PC-3 (cell line): ENCODE data around the gene AKT1. TPM values are rescaled to one million over a fixed set of nuclear protein-coding genes. Genes with fewer than 3 reads are reported as not detected.

ENCODE experiments used
- ATAC-seq: fragments of 200-7000 bp; cut with Tn5 transposase; 2 replicates; pipeline ENCODE4 v1.9.1; 2020; ENCODE audit warnings: mild to moderate bottlenecking, moderate library complexity
- BruUV-seq: library from RNA; stranded (reverse); fragments of 400-500 nt; replicated peaks from 2 replicates; lab custom pipeline; 2021; lab: Mats Ljungman, UMichigan
- CTCF ChIA-PET: fragments of 300-600 bp; sonication (Branson Sonifier 250); formaldehyde crosslinking; loops from one replicate; lab custom pipeline; 2022; ENCODE audit warnings: antibody characterized with exemption; lab: Charles Lee
- POLR2A ChIA-PET: fragments of 300-600 bp; sonication (Branson Sonifier 250); formaldehyde crosslinking; loops from one replicate; lab custom pipeline; 2022; ENCODE audit warnings: antibody characterized with exemption; ENCODE audit not compliant: unreplicated experiment; lab: Charles Lee
- DNase-seq: peaks from one replicate; pipeline ENCODE4 v3.0.0-alpha.2; 2015
- H2AFZ ChIP-seq: fragments of 300-600 bp; sonication (generic); 2 replicates; pipeline ENCODE4 v1.6.0; 2016; ENCODE audit warnings: antibody characterized with exemption, low read length
- H3F3A ChIP-seq: fragments of 300-600 bp; sonication (generic); one replicate; pipeline ENCODE4 v1.6.0; 2017; ENCODE audit warnings: antibody characterized with exemption, low read length, control low read depth, mild to moderate bottlenecking; ENCODE audit not compliant: unreplicated experiment
- H3K27ac ChIP-seq: fragments of 300-600 bp; sonication (generic); 2 replicates; pipeline ENCODE4 v1.5.1; 2016; ENCODE audit warnings: mild to moderate bottlenecking, low read length
- H3K27me3 ChIP-seq: fragments of 300-600 bp; sonication (generic); 2 replicates; pipeline ENCODE4 v1.6.1; 2016; ENCODE audit warnings: low read length, mixed read lengths
- H3K36me3 ChIP-seq: fragments of 300-600 bp; sonication (generic); 2 replicates; pipeline ENCODE4 v1.6.1; 2016; ENCODE audit warnings: low read depth, mixed run types, low read length, mixed read lengths
- H3K4me1 ChIP-seq: fragments of 300-600 bp; sonication (generic); 2 replicates; pipeline ENCODE4 v1.5.1; 2016; ENCODE audit warnings: low read length; ENCODE audit not compliant: insufficient read depth
- H3K4me2 ChIP-seq: fragments of 300-600 bp; sonication (generic); 2 replicates; pipeline ENCODE4 v1.6.0; 2016; ENCODE audit warnings: low read length
- H3K4me3 ChIP-seq: fragments of 300-600 bp; sonication (generic); 2 replicates; pipeline ENCODE4 v1.5.1; 2016; ENCODE audit warnings: mild to moderate bottlenecking, low read length, mixed read lengths
- H3K79me2 ChIP-seq: fragments of 300-600 bp; sonication (generic); 2 replicates; pipeline ENCODE4 v1.6.1; 2017; ENCODE audit warnings: low read length, mixed read lengths
- H3K9ac ChIP-seq: fragments of 300-600 bp; sonication (generic); 2 replicates; pipeline ENCODE4 v1.6.0; 2016; ENCODE audit warnings: mild to moderate bottlenecking, low read length
- H3K9me2 ChIP-seq: fragments of 300-600 bp; sonication (generic); replicated peaks from 2 replicates; pipeline ENCODE4 v1.6.1; 2016; ENCODE audit warnings: mixed run types, low read length, mixed read lengths
- H3K9me3 ChIP-seq: fragments of 300-600 bp; sonication (generic); 2 replicates; pipeline ENCODE4 v1.6.1; 2016; ENCODE audit warnings: low read length, mixed read lengths
- H4K20me1 ChIP-seq: fragments of 300-600 bp; sonication (generic); 2 replicates; pipeline ENCODE4 v1.6.1; 2016; ENCODE audit warnings: low read length, mixed read lengths
- CTCF ChIP-seq: fragments of 300-600 bp; sonication (generic); conservative IDR thresholded peaks from 2 replicates; pipeline ENCODE4 v1.5.1; 2017; ENCODE audit warnings: antibody characterized with exemption, low read depth, mild to moderate bottlenecking, low read length
- EZH2 ChIP-seq: fragments of 300-600 bp; sonication (generic); IDR thresholded peaks from one replicate; pipeline ENCODE4 v1.6.1; 2017; ENCODE audit warnings: antibody characterized with exemption, mild to moderate bottlenecking, low read length; ENCODE audit not compliant: unreplicated experiment
- EZH2phosphoT487 ChIP-seq: fragments of 300-600 bp; sonication (generic); IDR thresholded peaks from 2 replicates; pipeline ENCODE4 v1.6.1; 2018; ENCODE audit warnings: mild to moderate bottlenecking, antibody characterized with exemption, low read length, borderline replicate concordance
- intact Hi-C: fragments of 100-400 bp; cut with micrococcal nuclease; formaldehyde crosslinking; loops from 2 replicates; pipeline ENCODE4 v1.9.0; 2023
- total RNA-seq: library from RNA; depleted of rRNA; stranded (reverse); fragments of >200 nt; gene quantifications from 2 replicates; pipeline ENCODE4 v1.2.3, GENCODE V29; 2014

AKT1 gene
- total RNA-seq, 1 experiment from 2014 or later: 196 TPM

DNA sequence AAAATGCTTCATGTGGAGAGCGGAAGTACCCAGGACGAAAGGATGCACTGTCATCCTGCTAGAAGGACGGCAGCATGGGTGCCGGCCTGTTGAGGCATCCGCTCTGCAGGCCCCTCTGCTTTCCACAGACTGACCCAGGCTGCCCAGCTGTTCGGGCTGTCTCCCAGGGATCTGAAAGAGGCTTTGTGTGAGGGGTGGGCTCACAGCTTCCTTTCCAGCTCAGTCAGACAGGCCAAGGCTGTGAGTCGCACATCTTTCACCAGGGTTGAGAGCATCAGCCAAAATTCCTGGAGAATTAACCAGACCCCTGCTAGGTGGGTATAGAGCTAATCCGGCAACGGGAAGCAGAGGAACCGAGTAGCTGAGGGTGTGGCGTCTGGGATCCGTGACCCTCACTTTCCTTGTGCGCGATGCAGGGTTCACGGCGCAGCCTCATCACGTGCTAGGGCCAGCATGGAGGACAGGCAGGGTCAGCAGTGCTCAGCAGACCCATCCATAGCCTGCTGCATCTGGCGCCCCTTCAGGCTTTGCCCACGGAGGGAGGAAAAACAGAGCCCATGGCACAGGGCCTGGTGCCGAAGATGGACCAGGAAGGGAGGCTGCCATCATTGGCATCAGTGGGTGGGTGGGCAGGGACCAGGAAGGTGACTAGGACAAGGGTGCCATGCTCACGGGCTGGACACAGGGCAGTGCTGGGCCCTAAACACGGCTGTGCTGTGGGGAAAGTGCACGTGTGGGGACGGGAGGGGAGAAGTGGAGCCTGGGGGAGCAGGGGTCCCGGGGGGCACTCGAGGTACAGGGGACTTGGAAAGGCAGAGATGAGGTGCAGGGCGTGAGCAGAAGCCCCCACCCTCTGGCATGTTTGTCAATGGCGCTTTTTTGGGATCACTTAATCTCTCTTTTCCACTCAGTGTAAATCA, 51.8 kb downstream of the AKT1 start:
- ChIA-PET CTCF (no interaction called here), POLR2A (no interaction called here)
- Histone ChIP-seq H3K4me2 (no peak overlapping the region), H3K27me3 (no peaks in the 10 kb centered on the region), H4K20me1 (no peaks in the 10 kb centered on the region), H3K27ac (no peak overlapping the region), H3K4me3 (no peak overlapping the region), H3K9me2 (no peaks in the 10 kb centered on the region), H3K4me1 (peaks cover 14% of the 10 kb centered on the region; the same call in 1 of the 2 replicates), H3F3A (no peaks in the 10 kb centered on the region), H3K9ac (no peak overlapping the region), H2AFZ (no peak overlapping the region), H3K79me2 (no peaks in the 10 kb centered on the region), H3K9me3 (no peaks in the 10 kb centered on the region), H3K36me3 (no peaks in the 10 kb centered on the region)
- intact Hi-C loops: no loop called here
- ATAC-seq (peak; percentile 13; the same call in 1 of the 2 replicates), DNase-seq (peak; percentile 60)
- no TSS peak for BruUV-seq
- TF ChIP-seq EZH2phosphoT487: no peak
- TF ChIP-seq EZH2: no peak
- TF ChIP-seq CTCF: no peak

- Histone ChIP-seq H3K9me2 (no peaks in the 10 kb centered on the region), H3K4me1 (peaks cover 13% of the 10 kb centered on the region; the same call in 1 of the 2 replicates), H3K9me3 (no peaks in the 10 kb centered on the region), H2AFZ (no peak overlapping the region), H3K9ac (no peak overlapping the region), H3K4me3 (no peak overlapping the region), H3K79me2 (no peaks in the 10 kb centered on the region), H3F3A (no peaks in the 10 kb centered on the region), H3K36me3 (no peaks in the 10 kb centered on the region), H4K20me1 (no peaks in the 10 kb centered on the region), H3K4me2 (no peak overlapping the region), H3K27me3 (no peaks in the 10 kb centered on the region), H3K27ac (no peak overlapping the region)
- intact Hi-C loops: no loop called here
- ChIA-PET POLR2A (no interaction called here), CTCF (no interaction called here)
- TF ChIP-seq CTCF (no peak), EZH2 (no peak), EZH2phosphoT487 (no peak)
- DNase-seq: no peak
- no TSS peak for BruUV-seq
- ATAC-seq: no peak
Measured at GRCh38 chr14:104742586-104743455, 52.7 kb downstream of the AKT1 start.
